GM19239 (cell line): ENCODE results near the gene TOR1A.

ENCODE experiments used
- DNase-seq: peaks from one replicate; pipeline ENCODE4 v3.0.0; 2011; ENCODE audit warnings: low spot score; ENCODE audit not compliant: insufficient read length
- FAIRE-seq: peaks from 2 replicates; lab custom pipeline; 2011; peaks lifted over from hg19 to GRCh38; lab: Jason Lieb, UNC

TOR1A gene

DNA sequence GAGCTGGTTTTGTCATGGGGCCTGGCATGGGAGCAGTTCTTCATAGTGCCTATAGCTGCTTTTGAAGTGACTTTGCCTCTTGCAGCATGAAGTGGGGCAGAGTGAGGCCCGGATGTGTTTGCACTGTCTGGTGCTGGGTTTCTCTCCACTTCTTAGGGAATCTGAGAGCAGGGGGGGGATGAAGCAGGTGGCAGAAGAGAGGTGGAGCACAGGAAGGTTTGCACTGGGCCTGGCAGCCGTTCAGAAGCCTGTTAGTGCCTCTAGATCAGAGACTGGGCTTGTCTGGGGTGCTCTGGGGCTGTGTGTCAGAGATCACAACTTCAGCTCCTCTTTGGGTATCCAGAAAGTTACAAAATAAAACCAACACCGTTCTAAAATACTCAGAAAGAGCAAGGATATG lies 29.7 kb upstream of the TOR1A start:
- no peak for DNase-seq
- no peak for FAIRE-seq

DNA sequence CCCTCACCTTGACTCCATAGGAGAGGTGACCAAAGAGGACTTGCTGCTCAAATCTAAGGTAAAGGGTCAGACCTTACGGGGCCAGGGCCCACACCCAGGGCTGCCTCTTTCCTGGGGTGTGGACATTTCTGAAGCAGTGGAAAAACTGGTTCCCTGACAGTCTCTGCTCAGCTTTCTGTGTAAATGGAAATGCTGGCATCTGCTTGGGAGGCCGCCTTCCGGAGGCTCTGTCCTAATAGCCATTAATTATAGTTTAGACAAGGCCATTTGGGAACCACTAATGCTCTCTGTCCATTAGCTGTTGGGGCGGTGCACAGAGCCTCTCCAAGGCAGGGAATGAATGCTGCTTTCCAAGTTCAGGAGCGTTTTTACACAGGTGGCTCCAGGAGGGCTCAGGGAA lies 28.6 kb upstream of the TOR1A start:
- DNase-seq = no peak

DNA sequence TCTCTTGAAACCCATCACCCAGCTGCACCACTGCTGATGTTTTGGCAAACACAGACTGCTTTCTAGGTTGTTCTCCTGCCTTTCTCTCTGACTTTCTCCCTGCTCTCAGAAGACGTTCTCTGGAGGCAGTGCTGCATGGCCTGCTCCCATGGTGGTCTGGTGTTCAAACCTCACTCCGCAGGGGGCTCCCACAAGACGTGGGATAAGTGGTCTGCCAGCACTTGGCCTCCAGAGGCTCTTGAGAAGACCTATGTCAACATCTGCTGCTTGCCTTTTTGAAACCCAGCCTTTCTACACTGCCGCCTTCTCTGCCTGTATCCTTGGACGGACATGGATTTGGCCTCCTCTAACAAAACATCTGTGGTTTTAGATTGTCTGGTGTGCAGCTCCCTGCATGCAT lies 27.9 kb upstream of the TOR1A start:
- DNase-seq = no peak
- FAIRE-seq = no peak

More for the DNA sequence above, 28.6 kb upstream of the TOR1A start:
- no peak for FAIRE-seq

DNA sequence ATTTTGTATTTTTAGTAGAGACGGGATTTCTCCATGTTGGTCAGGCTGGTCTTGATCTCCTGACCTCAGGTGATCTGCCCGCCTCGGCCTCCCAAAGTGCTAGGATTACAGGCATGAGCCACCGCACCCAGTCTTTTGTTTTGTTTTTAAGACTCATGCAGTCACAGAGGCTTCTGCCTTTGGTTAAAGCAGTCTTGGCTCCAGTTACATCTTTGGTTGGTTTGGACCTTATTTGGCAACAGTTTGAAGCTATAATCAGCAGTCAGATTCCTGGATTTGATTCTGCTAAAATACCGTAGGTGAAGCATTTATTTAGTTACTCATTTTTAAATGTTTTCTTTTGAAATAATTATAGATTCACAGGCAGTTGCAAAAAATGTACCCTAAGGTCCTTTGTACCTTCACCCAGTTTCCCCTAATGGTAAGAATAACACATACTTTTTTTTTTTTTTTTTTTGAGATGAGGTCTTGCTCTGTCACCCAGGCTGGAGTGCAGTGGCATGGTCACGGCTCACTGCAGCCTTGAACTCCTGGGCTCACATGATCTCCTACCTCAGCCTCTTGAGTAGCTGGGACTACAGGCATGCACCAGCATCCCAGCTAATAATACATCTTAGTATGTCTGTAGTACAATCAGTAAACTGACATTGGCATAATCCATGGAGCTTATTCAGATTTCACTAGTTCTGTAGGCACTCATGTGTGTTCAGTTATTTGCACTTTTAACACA lies 27.1 kb upstream of the TOR1A start:
- FAIRE-seq (no peak), DNase-seq (no peak)

DNA sequence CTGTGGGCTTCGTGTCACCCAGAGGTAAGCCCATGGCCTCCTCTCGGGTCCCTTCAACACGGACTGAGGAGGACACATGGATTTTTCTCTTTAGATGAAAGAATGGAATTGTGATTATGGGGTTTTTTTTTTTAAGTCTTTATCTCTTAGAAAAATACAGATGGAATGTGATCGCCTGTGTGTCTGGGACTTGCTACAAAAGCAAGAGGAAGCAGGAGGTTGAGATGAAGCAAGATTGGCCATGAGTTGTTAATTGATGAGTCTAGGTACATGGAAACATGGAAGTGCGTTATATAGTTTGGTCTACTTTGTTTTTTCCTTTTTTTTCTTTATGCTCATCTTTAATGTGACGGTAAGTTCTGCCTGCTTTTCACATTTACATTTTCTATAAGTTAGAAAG lies 26.0 kb upstream of the TOR1A start:
- no peak for DNase-seq
- FAIRE-seq = no peak

DNA sequence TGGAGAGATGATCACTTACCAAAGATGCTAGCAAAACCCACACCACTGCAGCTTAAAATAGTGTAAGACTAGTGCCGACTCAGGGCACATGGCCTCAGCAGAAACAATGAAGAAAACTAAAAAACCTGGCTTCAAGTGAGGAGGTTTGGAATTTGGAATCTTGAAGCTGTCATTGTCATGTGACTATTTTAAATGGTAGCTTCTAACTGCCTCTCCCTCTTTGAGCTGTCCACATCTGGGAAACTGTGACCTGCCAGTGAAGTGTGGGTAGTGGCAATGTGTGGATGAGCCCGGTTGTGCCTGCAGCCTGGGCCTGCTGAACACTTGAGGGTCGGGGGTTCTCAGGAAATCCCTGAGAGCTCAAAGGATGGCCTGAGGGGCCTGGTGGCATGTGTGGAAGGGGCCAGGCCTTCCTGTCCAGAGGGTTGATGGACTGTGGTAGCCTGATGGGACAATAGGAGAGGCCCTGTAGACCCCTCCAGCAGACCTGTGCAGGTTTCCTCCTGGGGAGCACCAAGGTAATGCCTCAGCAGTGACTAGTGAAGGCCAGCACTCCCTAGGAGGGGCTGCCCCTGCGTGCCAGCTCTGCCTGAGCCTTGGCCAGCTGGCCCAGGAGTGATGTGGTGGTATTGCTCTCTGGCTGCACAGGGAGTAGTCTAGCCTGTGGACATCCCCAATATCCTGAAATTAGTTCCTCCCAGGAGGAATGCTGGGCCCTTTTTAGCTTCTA lies 24.9 kb upstream of the TOR1A start:
- FAIRE-seq = no peak
- no peak for DNase-seq

DNA sequence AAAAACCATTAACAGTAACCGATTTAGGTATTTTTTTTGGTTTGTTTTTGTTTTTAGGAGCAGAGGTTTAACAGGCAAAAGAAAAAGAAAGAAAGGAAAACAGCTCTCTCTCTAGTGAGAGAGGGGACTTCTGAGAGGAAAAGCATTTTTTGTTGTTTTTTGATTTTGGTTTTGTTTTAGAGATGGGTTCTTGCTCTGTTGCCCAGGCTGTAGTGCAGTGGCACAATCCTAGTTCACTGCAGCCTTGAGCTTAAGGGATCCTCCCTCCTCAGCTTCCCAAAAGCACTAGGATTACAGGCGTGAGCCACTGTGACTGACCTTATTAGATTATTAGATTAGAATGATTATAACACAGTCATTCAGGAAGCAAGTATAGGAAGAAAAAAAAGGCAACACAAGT lies 21.4 kb upstream of the TOR1A start:
- FAIRE-seq (no peak), DNase-seq (no peak)

DNA sequence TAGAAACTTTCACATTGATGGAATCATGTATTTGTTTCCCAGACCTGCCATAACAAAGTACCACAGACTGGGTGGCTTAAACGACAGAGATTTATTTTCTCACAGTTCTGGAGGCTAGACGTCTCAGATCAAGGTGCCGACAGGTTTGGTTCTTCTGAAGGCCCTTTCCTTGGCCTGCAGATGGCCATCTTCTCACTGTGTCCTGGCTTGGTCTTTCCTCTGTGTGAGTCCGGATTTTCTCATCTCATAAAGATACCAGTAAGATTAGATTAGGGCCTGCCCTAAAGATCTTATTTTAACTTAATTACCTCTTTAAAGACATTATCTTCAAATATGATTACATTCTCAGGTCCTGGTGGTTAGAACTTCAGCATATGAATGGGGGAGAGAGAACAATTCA lies 17.1 kb upstream of the TOR1A start:
- no peak for DNase-seq
- FAIRE-seq = no peak

DNA sequence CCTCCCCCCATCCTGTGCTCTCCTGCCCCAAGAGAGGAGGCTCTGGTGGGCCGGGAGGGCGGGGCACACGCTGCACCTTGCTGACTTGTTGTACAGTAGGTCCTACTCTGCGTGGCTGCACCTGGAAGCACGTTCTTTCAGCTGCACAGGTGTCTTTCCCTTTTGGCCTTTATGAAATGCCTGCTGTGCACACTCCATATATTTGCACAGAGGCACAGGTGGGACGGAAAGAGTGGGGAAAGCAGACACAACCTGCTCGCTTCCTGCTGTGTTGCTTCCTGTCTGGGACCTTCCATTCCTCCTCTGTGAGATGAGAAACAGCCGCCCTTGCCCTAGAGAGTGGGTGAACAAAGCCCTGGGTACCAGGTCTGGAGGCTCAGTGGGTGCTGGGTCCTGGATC lies 16.1 kb upstream of the TOR1A start:
- DNase-seq (no peak), FAIRE-seq (no peak)

DNA sequence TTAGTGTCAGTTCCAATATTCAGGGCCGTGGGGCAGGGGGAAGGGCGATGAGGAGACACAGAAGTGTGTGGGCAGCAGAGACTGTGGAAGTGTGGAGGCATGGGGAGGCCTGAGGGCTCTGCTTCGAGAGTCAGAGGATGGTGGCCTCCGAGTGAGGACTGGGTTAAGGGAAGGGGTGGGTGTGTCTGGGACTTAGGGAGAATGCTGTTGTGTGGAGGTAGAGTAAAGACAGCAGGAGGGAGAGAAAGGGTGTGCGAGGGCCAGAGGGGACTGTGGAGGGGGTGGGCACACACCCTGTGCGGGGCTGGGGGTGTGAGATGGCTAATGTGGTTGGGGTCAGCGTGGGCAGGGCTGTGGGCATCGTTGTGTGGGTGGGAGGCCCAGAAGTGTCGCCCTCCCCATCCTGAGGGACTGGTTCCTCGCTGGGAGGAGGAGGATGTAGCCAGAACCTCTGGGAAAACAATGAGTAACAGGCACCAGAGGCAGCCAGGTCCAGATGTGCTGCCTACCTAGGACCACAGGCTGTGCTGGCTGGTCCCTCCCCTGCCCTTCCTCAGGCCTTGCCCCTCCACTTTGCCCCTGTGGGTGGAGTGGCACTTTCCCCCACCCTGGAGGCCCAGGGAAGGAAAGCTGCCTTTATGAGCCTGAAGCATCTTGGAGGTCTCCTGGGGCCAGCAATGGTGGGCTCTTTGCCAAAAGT lies 15.5 kb upstream of the TOR1A start:
- FAIRE-seq (no peak), DNase-seq (no peak)

DNA sequence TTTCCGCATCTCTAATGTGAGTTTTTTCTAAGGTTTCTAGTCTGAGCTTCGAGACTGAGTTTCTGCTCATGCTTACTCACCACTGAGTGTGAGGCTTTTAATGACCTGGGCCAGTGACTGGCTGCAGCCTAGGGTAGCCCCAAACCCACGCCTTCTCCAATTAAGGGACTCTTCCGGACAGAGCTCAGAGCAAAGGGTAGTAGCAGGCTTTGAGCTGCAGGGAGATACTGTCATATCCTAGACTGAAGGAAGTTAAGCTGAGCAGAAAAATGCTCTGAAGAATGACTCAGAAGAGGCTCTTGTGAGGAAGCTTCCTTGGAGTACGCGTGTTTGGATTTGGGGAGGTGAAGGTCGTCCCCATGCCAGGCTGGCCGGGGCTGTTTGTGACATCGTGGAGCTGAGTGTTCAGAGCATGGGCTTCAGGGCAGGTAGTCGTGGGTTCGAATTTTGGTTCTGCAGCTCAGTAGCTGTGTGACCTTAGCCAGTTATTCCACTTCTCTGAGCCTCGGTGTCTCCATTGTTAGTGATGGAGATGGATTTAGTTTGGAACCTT lies 14.8 kb upstream of the TOR1A start:
- FAIRE-seq = no peak
- DNase-seq = no peak

DNA sequence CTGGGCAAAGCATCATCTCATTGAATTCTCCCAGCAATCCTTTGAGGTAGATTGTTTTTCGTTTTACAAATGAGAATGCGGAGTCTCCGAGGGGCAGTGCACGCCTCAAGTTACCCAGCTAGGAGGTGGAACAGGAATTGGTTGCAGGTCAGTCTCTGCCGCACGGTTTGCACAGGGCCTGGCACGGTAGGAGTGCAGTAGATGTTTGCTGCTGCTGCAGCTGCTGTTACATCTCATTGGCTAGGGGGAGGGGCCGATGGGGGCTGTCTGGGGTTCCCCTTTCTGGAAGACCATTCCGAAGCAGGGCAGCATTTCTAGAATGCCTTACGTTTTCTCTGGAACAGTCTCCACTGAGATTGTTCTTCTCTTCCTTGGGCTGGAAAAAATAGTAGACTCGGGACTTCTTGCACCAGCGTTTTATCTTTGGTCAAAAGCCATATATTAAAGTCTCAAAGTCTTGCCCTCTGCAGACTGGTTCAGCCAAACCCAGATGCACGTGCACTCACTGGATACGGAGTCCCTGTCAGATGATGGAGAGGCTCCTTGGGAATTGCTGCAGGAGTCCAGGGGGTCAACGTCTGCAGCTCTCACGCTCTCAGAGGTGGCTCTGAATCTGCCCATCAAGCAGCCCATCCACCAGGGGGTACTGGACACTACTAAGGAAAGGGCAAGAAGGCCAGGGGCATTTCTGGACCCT lies 12.5 kb upstream of the TOR1A start:
- no peak for FAIRE-seq
- peak; percentile 20 for DNase-seq

DNA sequence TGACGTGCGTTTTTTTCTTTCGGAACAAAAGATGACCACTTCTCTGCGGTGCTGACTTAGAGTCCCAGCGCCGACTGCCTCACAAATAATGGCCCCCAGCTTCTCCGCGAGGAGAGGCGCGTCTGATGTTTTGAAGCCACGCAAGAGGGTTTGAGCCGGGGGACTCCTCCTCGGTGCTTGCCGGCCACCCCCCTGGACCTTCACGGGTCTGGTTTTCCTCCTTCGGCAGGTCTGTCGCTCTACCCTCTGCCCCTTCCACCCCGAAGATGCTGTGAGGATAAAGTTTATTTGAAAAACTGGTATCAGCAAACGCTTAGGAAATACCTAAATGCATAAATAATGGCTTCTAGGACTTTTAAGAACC lies 11.9 kb upstream of the TOR1A start:
- FAIRE-seq (no peak), DNase-seq (no peak)

DNA sequence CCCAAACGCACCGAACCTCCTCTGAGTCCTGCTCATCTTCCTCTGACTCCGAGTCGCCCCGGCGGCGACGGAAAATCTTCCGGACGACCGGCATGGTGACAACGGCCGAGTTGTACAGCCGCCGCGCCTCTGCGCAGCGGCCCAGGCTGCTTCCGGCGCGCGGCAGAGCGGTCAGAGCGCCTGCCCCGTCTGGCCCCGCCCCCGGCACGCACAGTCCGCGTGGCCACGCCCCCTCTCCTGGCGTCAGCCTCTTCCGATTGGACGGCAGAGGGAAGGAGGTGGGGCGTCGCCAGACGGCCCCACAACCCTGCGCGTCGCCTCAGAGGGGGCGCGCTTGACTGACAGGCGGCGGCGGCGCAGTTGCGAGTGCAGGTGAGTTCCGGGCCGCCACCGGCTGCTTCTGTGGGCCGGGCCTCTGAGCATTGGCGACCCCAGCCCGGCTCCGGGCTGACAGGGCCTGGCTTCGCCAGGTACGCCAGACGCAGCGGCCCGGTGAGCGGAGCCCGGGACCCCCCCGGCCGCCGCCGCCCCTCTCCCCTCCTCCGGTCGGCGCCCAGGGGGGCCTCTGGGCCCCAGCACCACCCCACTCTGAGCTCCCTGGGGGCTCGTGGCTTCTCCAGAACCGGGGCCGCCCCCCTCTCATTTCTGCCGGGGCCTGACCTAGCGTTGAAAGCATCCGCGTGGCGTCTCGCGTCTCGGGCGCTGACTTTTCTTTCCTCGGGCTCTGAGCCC lies 11.4 kb upstream of the TOR1A start, which contains the start of the genes C9orf78 and USP20:
Gene C9orf78, minus strand, starts transcription at position 148 of the 732 bp plus-strand sequence. Its CDS starts 54 bp downstream, at position 94.
Gene USP20, plus strand, starts transcription at position 331 of the 732 bp plus-strand sequence. CDS start 17,098 bp downstream, outside the sequence.
- DNase-seq (peak; percentile 91), FAIRE-seq (peak; percentile 65)

DNA sequence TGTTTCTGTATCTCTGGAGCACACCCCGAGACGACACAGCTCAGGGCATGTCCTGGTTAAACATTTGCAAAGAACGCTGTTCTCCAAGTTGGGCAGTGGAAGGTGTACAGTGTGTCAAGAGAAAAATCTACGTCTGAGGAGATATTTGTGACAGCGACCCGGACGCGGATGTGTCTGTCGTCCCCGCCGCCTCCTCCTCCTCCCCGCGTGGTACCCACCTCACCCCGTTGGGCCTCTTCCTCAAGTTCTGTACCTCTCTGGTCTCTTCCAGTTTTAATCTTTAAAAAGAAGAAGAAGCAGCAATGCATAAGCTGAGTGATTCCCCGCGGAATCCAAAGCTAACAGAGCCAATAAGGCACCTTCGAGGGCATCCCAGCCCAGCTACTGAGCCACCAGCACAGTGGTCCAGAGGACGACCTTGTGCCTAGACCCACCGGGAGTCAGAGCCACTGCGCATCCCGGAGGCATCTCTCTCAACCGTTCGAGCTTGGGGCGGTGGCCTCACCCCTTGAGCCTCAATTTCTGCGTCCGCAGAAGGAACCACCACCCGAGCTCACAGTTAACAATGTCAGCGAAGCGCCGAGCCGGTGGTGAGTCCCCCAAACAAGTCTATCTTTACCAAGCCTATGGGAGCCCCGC lies 10.7 kb upstream of the TOR1A start:
- no peak for FAIRE-seq
- DNase-seq = no peak

DNA sequence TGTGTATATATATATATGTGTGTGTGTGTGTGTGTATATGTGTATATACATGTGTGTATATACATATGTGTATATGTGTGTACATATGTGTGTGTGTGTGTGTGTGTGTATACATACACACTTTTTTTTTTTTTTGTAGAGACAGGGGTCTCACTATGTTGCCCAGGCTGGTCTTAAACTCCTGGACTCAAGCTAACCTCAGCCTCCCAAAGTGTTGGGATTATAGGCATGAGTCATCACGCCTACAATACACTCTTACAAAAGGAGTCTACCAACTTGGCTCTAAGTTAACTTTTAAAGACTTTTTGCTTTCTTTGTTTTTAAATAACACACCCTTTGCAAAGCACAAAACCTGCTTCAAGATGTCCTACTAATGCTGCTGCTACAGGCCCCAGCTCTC lies 9.0 kb upstream of the TOR1A start:
- FAIRE-seq = no peak

DNA sequence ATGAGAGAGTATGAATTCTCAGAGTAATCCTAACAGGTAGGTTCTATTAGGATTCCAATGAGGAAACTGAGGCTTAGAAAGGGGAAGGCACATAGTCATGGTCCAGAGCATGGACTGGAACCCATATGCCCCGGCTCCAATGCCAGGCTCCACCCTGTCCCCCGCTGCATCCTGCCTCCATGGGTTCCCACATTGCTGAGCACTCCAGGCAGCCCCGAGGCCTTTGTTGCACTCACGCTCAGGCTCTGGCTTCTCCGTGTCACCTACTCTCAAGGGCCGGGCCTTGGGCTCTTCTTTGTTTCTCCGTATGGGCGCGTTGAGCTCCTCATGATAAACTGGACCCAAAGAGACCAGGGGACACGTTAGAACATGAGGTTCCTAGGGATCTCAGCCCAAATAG lies 5.0 kb upstream of the TOR1A start:
- FAIRE-seq (no peak), DNase-seq (no peak)

More for the DNA sequence above, 9.0 kb upstream of the TOR1A start:
- no peak for DNase-seq

DNA sequence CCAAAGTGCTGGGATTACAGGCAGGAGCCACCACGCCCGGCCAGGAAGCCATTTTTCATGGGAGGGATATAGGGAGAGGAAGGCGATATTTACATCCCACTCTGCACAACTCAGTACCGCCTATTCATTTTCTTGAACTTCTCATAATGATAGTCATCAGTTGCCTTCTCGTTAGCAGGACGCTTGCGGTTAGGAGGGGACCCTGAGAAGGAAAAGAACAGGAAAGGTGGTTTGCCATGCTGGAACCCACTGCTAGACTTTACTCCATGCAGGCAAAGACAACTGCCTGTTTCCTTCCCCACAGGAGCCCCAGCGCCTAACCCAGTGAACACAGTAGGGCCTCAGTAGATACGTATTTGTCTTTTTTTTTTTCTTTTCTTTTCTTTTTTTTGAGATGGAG lies 4.1 kb upstream of the TOR1A start:
- DNase-seq (no peak), FAIRE-seq (no peak)

DNA sequence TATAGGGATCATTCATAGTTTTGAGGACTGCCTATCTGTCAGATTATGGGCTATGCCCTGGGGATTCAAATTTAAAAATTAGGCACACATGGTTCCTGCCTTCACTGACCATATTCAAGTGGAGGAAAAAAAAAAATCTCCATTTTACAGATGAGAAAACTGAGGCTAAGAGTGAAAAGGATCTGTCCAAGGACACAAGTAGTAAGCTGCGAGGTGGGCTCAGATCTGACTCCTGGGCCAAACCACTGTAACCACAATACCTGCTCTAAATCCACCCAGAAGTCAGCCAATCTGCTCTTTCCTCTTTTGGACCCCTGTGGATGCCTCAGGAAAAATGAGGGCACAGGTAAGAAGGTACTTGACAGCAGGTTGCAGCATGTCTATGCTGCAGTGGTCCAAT lies 2.8 kb upstream of the TOR1A start:
- FAIRE-seq (no peak), DNase-seq (no peak)
